Measurements from ENCODE around the gene GORAB. TPM values are rescaled to one million over a fixed set of nuclear protein-coding genes. Genes with fewer than 3 reads are reported as not detected.

The GORAB gene
- total and polyA plus RNA-seq, 2 of the 4 experiments (the other 2 are of a cell fraction), result 11.3 to 14.0 TPM

- peaks cover 2% of the 10 kb centered on the region; the same call in 1 of the 2 replicates for H3K9me1 ChIP-seq (ENCODE audit: insufficient read depth, low read length)
- ChIA-PET POLR2A (ENCODE audit: unreplicated experiment) (interaction anchor here (0.6 kb wide), 1 partner anchor 118 kb away, joined by 3 read pairs; no protein-coding TSS in a partner anchor), CTCF (interaction anchor here (0.6 to 0.7 kb wide), 2 partner anchors 9 to 524 kb away, joined by 3 to 4 read pairs; no protein-coding TSS in a partner anchor)
- no CpG with 5 or more reads among the region's 3 CpGs for WGBS, 2 experiments (ENCODE audit: extremely low coverage in 2 of 2, insufficient read length in 1 of 2)
- no peak overlapping the region; the same call in 1 of the 2 replicates for H3K56ac ChIP-seq (ENCODE audit: extremely low read depth, insufficient read depth, low read length)
- in situ Hi-C loops (cut with MboI; ENCODE audit: low sequenced_read_pairs), result loop anchor here (10.0 kb wide), 1 partner anchor 132 kb away; the partner anchor contains the start of gene PRRX1
- peak overlapping the region; percentile 54 for H2AK5ac ChIP-seq (ENCODE audit: low read depth, low read length)
- H3K27ac ChIP-seq (ENCODE audit: insufficient read depth, low read length), result peak overlapping the region; percentile 63; the same call in 1 of the 2 replicates
- peaks cover 2% of the 10 kb centered on the region; the same call in 1 of the 2 replicates for H3K4me1 ChIP-seq (ENCODE audit: control insufficient read depth, insufficient read depth, low read length)
- H2BK5ac ChIP-seq (ENCODE audit: low read depth, low read length, poor library complexity, severe bottlenecking), result peak overlapping the region; percentile 88
- no peaks in the 10 kb centered on the region for H4K20me1 ChIP-seq (ENCODE audit: insufficient read depth, low read length)
- ATAC-seq (ENCODE audit: low read depth) (no peak), DNase-seq (peak; percentile 70)
- H2BK20ac ChIP-seq (ENCODE audit: low read depth, low read length), result peak overlapping the region; percentile 3; the same call in 1 of the 2 replicates
- TF ChIP-seq MXI1 (IDR thresholded peaks at IDR 0.05; ENCODE audit: borderline replicate concordance, low read depth, low read length) (no peak), MAZ (IDR thresholded peaks at IDR 0.05; ENCODE audit: borderline replicate concordance, low read depth, low read length) (no peak), RCOR1 (IDR thresholded peaks at IDR 0.05; ENCODE audit: insufficient replicate concordance, low read length) (no peak), MAFK (IDR thresholded peaks at IDR 0.05; ENCODE audit: low read depth, low read length) (no peak), CEBPB (IDR thresholded peaks at IDR 0.05; ENCODE audit: low read depth, low read length) (peak; percentile 81), POLR2A (IDR thresholded peaks at IDR 0.05; ENCODE audit: low read depth, low read length) (peak; percentile 30; the same call in 1 of the 2 replicates), FOS (IDR thresholded peaks at IDR 0.05; ENCODE audit: low read depth, low read length) (no peak), CTCF (conservative IDR thresholded peaks at IDR 0.05; ENCODE audit: low read depth, low read length) (no peak)
- TF ChIP-seq, protein P1, sequence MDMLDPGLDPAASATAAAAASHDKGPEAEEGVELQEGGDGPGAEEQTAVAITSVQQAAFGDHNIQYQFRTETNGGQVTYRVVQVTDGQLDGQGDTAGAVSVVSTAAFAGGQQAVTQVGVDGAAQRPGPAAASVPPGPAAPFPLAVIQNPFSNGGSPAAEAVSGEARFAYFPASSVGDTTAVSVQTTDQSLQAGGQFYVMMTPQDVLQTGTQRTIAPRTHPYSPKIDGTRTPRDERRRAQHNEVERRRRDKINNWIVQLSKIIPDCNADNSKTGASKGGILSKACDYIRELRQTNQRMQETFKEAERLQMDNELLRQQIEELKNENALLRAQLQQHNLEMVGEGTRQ (IDR thresholded peaks at IDR 0.05; ENCODE audit: low read depth, low read length), result no peak
- TF ChIP-seq, protein P2, sequence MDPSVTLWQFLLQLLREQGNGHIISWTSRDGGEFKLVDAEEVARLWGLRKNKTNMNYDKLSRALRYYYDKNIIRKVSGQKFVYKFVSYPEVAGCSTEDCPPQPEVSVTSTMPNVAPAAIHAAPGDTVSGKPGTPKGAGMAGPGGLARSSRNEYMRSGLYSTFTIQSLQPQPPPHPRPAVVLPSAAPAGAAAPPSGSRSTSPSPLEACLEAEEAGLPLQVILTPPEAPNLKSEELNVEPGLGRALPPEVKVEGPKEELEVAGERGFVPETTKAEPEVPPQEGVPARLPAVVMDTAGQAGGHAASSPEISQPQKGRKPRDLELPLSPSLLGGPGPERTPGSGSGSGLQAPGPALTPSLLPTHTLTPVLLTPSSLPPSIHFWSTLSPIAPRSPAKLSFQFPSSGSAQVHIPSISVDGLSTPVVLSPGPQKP (IDR thresholded peaks at IDR 0.05; ENCODE audit: borderline replicate concordance, low read depth, low read length), result no peak
- peak overlapping the region; percentile 88; the same call in 1 of the 2 replicates for H3K4ac ChIP-seq (ENCODE audit: low read depth, low read length)
- peak overlapping the region; percentile 73; the same call in 1 of the 2 replicates for H3K23ac ChIP-seq (ENCODE audit: low read depth, low read length)
- BruUV-seq (replicated peaks), result no TSS peak
- H3K9ac ChIP-seq (ENCODE audit: low read depth, low read length), result peak overlapping the region; percentile 89
- peaks cover 19 to 40% of the 10 kb centered on the region in 2 experiments for H3K79me1 ChIP-seq (ENCODE audit: low read depth in 1 of 2, low read length in 2 of 2)
- H3K14ac ChIP-seq (replicated peaks; ENCODE audit: low read depth, low read length), result peak overlapping the region; percentile 71
- intact Hi-C loops (cut with micrococcal nuclease), result loop anchor here (2.0 to 10.0 kb wide), 8 partner anchors 121 to 692 kb away; partner anchors contain the start of gene KIFAP3
- peak overlapping the region; percentile 54; the same call in 1 of the 2 replicates for H2BK120ac ChIP-seq (ENCODE audit: low read depth, low read length)
- H3K4me2 ChIP-seq (ENCODE audit: low read depth, low read length), result peak overlapping the region; percentile 66
- no peak overlapping the region for H4K5ac ChIP-seq (ENCODE audit: low read depth, low read length)
- no peaks in the 10 kb centered on the region for H3K27me3 ChIP-seq (ENCODE audit: control insufficient read depth, insufficient read depth, low read length)
- peak overlapping the region; percentile 81 to 88; a peak in 3 of 4 replicates for H4K8ac ChIP-seq (ENCODE audit: low read depth in 2 of 2, low read length in 2 of 2)
- H3K36me3 ChIP-seq (ENCODE audit: control insufficient read depth, insufficient read depth, low read length), result no peaks in the 10 kb centered on the region
- peak overlapping the region; percentile 33 for H2AK9ac ChIP-seq (replicated peaks; ENCODE audit: low read depth, low read length, poor library complexity)
- no peak overlapping the region for H3K18ac ChIP-seq (ENCODE audit: low read depth, low read length)
- dilution Hi-C loops (cut with HindIII; ENCODE audit: low sequenced_read_pairs, unreplicated experiment), result no loop called here
- H3K9me3 ChIP-seq (ENCODE audit: control insufficient read depth, insufficient read depth, low read length), result no peaks in the 10 kb centered on the region
- no peak overlapping the region for H2AFZ ChIP-seq (replicated peaks; ENCODE audit: low read length, poor library complexity)
- peak overlapping the region; percentile 62 for H3K4me3 ChIP-seq (ENCODE audit: insufficient read depth, low read depth, low read length)
- peak overlapping the region; percentile 77; the same call in 1 of the 3 replicates for H2BK15ac ChIP-seq (ENCODE audit: low read depth, low read length)
- 0 out of 2 replicates have a peak overlapping the region, but pooled peaks have one; percentile 36 for H4K91ac ChIP-seq (ENCODE audit: insufficient read depth, low read depth, low read length)
Observed at GRCh38 chr1:170533298-170533697, 1.3 kb downstream of the GORAB start.
